Dermis blood vessel endothelial cell (primary cell): ENCODE data around the gene DTL. TPM values are rescaled to one million over a fixed set of nuclear protein-coding genes. Genes with fewer than 3 reads are reported as not detected.

Experiments
- DNase-seq: peaks from one replicate; pipeline ENCODE4 v3.0.0; 2010
- total RNA-seq: library from RNA; depleted of rRNA; stranded (reverse); fragments of >200 nt; gene quantifications from 2 replicates; pipeline ENCODE4 v1.2.3, GENCODE V29; 2014

The DTL gene
- total RNA-seq, 1 donor from 2014 or later = 12.6 TPM

GRCh38 chr1:212039622-212040021, 4.1 kb downstream of the DTL start:
- DNase-seq = no peak

- peak; percentile 52 for DNase-seq
Measured at GRCh38 chr1:212040629-212041412, 5.3 kb downstream of the DTL start.

GRCh38 chr1:212042436-212042835, 6.9 kb downstream of the DTL start:
- DNase-seq = no peak

- no peak for DNase-seq
Measured at GRCh38 chr1:212044851-212045250, 9.3 kb downstream of the DTL start.

- DNase-seq = no peak
Measured at GRCh38 chr1:212045981-212046380, 10.4 kb downstream of the DTL start.

- no peak for DNase-seq
Measured at GRCh38 chr1:212053993-212054392, 18.4 kb downstream of the DTL start.

- no peak for DNase-seq
Measured at GRCh38 chr1:212055333-212055732, 19.8 kb downstream of the DTL start.

- no peak for DNase-seq
Measured at GRCh38 chr1:212060632-212061472, 25.3 kb downstream of the DTL start.

- DNase-seq = peak; percentile 66
Measured at GRCh38 chr1:212062832-212063438, 27.4 kb downstream of the DTL start.

GRCh38 chr1:212067787-212068186, 32.2 kb downstream of the DTL start:
- peak; percentile 94 for DNase-seq

- DNase-seq = peak; percentile 82
Measured at GRCh38 chr1:212070720-212071302, 35.3 kb downstream of the DTL start.

- DNase-seq = no peak
Measured at GRCh38 chr1:212072047-212072446, 36.5 kb downstream of the DTL start.

- DNase-seq = no peak
Measured at GRCh38 chr1:212073490-212073889, 37.9 kb downstream of the DTL start.

GRCh38 chr1:212074313-212074712, 38.8 kb downstream of the DTL start:
- DNase-seq = no peak

GRCh38 chr1:212074856-212075255, 39.3 kb downstream of the DTL start:
- DNase-seq = no peak

- peak; percentile 55 for DNase-seq
Measured at GRCh38 chr1:212077028-212077427, 41.5 kb downstream of the DTL start.

GRCh38 chr1:212078826-212079225, 43.3 kb downstream of the DTL start:
- no peak for DNase-seq

- DNase-seq = no peak
Measured at GRCh38 chr1:212082765-212083406, 47.3 kb downstream of the DTL start.

GRCh38 chr1:212089560-212090163, 54.1 kb downstream of the DTL start:
- DNase-seq = no peak

- DNase-seq = no peak
Measured at GRCh38 chr1:212091438-212092121, 56.0 kb downstream of the DTL start.

GRCh38 chr1:212097360-212097759, 61.8 kb downstream of the DTL start:
- no peak for DNase-seq
